Measurements from ENCODE around the gene DLGAP5. TPM values are rescaled to one million over a fixed set of nuclear protein-coding genes. Genes with fewer than 3 reads are reported as not detected.

Gene DLGAP5
- total and polyA plus RNA-seq, 2 of the 13 experiments (the other 11 are each of a cell fraction or from before 2014, with no cell fraction given): 7.7 to 55.8 TPM

DNA sequence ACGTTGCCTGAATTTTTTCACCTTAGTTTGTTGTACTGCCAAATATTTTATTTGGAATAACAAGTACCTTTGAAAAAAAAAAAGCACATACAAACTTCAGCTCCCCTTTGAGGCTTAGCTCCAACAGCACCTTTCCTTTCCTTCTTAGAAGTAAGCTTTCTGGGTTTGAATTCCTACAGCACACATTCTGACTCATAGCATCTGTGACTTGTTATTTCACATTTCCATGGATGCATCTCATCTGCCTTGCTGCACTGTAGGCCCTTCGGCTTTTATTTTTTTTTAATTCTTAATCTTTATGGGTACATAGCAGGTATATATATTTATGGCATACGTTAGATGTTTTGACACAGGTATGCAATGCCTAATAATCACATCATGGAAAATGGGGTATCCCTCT lies 55.1 kb downstream of the DLGAP5 start:
- POLR2A ChIA-PET: no interaction called here
- H3K4me1 ChIP-seq (ENCODE audit: insufficient read depth, low read length): peaks cover 7% of the 10 kb centered on the region; the same call in 1 of the 2 replicates
- H3K79me2 ChIP-seq (ENCODE audit: insufficient read depth, low read length): peaks cover 3% of the 10 kb centered on the region
- in situ Hi-C loops (cut with HindIII; ENCODE audit: extremely low pct_ligation_motif_present, low pct_unique_long_range_greater_than_20kb) (no loop called here), intact Hi-C loops (cut with micrococcal nuclease; ENCODE audit: unreplicated experiment) (no loop called here)
- BruUV-seq (replicated peaks): no TSS peak
- CTCF ChIA-PET (ENCODE audit: low intra/inter-chr PET ratio, low total read pairs): no interaction called here
- ATAC-seq (no peak), DNase-seq (ENCODE audit: low spot score) (no peak), FAIRE-seq (no peak)
- no peaks in the 10 kb centered on the region for H3K27me3 ChIP-seq (ENCODE audit: control insufficient read depth in 1 of 2, insufficient read depth in 2 of 2, low read length in 2 of 2)
- WGBS (ENCODE audit: low lambda C conversion rate): 97% methylated on average over 3 of the region's 3 CpGs
- no peak overlapping the region for H3K4me3 ChIP-seq (replicated peaks in 1 of 3; ENCODE audit: insufficient read depth in 1 of 3, low read depth in 2 of 3, low read length in 3 of 3)
- TF ChIP-seq ZSCAN31 (CRISPR knock-in tag; IDR thresholded peaks at IDR 0.05; ENCODE audit: low read depth): no peak
- TF ChIP-seq PRDM4 (CRISPR knock-in tag; IDR thresholded peaks at IDR 0.05; ENCODE audit: borderline replicate concordance): no peak
- TF ChIP-seq REL (CRISPR knock-in tag; conservative IDR thresholded peaks at IDR 0.05): no peak
- TF ChIP-seq, protein P1, sequence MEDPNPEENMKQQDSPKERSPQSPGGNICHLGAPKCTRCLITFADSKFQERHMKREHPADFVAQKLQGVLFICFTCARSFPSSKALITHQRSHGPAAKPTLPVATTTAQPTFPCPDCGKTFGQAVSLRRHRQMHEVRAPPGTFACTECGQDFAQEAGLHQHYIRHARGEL (CRISPR knock-in tag; IDR thresholded peaks at IDR 0.05): no peak
- no peak for TF ChIP-seq ZNF839 (CRISPR knock-in tag; IDR thresholded peaks at IDR 0.05; ENCODE audit: borderline replicate concordance)
- no peak for TF ChIP-seq ONECUT2 (CRISPR knock-in tag; IDR thresholded peaks at IDR 0.05)
- TF ChIP-seq FOXO1 (CRISPR knock-in tag; IDR thresholded peaks at IDR 0.05): no peak
- no peak for TF ChIP-seq ZNF883 (CRISPR knock-in tag; IDR thresholded peaks at IDR 0.05; ENCODE audit: not compliant biosample characterization)
- no peak for TF ChIP-seq ZSCAN5A (CRISPR knock-in tag; IDR thresholded peaks at IDR 0.05; ENCODE audit: borderline replicate concordance)
- H3K4me2 ChIP-seq (ENCODE audit: low read depth, low read length): no peak overlapping the region
- H2AFZ ChIP-seq (ENCODE audit: low read length): no peak overlapping the region
- H3K27ac ChIP-seq (ENCODE audit: extremely low read length, insufficient read depth, low read length): no peak overlapping the region
- H4K20me1 ChIP-seq (ENCODE audit: insufficient read depth, low read length): no peaks in the 10 kb centered on the region
- H3K36me3 ChIP-seq (replicated peaks in 1 of 2; ENCODE audit: control insufficient read depth in 1 of 2, insufficient read depth in 2 of 2, low read length in 2 of 2): peaks cover 10 to 17% of the 10 kb centered on the region in 2 experiments; a peak in 4 of 5 replicates
- no peak overlapping the region for H3K9ac ChIP-seq (ENCODE audit: insufficient read depth, low read depth, low read length)
- H3K9me3 ChIP-seq (ENCODE audit: low read length): no peaks in the 10 kb centered on the region
